D721Med (cell line): Measurements from ENCODE around the gene SLC36A3.

Experiments used
- DNase-seq: peaks from one replicate; pipeline ENCODE4 v3.0.0; 2011; ENCODE audit warnings: low spot score; ENCODE audit not compliant: insufficient read length
- FAIRE-seq: peaks from 2 replicates; lab custom pipeline; 2011; peaks lifted over from hg19 to GRCh38; lab: Jason Lieb, UNC
- TF ChIP-seq, protein P1 (sequence below): IDR thresholded peaks from 2 replicates; pipeline ENCODE4 v1.5.1; 2012; ENCODE audit warnings: mild to moderate bottlenecking, control low read depth; ENCODE audit not compliant: insufficient read depth; ENCODE audit errors: missing control alignments

SLC36A3 gene

DNA sequence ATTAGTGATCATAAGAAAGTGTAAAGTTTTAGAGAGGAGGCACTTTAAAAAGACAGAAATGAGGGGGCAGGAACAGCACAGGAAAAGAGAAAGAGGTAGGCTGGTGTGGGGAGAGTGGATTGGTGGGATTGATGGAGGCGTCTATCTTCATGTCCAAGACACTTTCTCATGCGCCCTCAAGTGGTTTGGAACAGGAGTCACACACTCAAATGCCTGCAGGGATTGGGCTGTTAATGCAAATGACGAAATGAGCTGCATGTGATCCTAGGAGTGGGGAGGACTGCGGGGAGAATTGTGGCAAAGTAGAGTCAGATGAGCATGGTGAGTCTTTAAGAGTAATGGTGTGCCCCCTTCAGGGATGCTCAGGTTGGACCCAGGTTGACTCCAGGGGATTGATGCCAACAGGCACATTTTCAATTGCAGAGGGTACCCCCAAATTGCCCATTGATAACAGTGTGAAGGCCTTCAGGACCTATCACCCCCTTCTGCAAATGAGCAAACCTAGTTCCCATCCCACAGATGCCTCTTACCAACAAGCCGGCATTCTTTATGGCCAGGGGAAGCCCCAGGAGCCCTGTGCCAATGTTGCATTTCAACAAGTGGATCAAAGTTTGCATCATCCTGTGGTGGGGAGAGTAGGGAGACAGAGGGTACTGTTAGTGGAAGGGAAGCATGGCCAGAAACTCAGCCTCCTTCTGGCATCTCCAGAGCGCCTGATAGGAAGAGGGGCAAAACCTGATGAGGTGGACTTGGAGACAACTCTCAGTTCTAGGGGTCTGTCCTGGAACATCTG, 5.3 kb downstream of the SLC36A3 start:
- DNase-seq (no peak), FAIRE-seq (no peak)

DNA sequence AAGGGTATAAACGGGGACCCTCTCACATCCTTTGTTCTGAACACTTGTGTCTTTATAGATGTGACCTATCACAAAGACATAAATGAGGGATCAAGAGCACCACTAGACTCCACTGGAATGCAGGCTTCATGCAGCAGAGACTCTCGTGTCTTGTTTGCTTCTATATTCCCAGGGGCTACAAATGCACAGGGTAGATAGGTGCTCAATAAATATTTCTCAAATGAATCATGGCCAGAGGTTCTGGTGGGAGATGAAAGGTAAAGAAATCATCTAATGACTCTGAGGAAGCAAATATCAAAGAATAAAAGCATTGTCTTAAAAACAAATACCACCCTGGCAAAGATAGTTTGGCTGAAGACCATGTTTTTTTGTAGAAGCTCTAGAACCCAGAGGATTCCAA, 6.6 kb downstream of the SLC36A3 start:
- no peak for FAIRE-seq
- no peak for DNase-seq
- TF ChIP-seq, protein P1, sequence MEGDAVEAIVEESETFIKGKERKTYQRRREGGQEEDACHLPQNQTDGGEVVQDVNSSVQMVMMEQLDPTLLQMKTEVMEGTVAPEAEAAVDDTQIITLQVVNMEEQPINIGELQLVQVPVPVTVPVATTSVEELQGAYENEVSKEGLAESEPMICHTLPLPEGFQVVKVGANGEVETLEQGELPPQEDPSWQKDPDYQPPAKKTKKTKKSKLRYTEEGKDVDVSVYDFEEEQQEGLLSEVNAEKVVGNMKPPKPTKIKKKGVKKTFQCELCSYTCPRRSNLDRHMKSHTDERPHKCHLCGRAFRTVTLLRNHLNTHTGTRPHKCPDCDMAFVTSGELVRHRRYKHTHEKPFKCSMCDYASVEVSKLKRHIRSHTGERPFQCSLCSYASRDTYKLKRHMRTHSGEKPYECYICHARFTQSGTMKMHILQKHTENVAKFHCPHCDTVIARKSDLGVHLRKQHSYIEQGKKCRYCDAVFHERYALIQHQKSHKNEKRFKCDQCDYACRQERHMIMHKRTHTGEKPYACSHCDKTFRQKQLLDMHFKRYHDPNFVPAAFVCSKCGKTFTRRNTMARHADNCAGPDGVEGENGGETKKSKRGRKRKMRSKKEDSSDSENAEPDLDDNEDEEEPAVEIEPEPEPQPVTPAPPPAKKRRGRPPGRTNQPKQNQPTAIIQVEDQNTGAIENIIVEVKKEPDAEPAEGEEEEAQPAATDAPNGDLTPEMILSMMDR = no peak

More for the DNA sequence above, 5.3 kb downstream of the SLC36A3 start:
- TF ChIP-seq, protein P1 = peak; percentile 55

DNA sequence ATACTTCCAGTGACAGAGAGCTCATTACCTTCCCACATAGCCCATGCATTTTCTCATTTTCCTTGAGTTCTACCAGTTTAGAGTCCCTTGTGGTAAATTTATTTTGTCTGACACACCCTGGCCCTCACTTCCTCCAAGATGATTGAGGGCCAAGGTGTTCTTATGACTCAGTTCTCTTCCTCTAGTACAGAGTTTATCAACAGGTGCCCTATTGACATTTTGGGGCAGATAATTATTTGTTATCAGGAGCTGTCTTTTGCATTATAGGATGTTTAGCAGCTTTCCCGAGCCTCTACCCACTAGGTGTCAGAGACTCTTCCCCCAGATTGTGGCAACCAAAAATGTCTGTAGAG, 7.1 kb downstream of the SLC36A3 start:
- DNase-seq = no peak
- TF ChIP-seq, protein P1 = no peak
- no peak for FAIRE-seq

DNA sequence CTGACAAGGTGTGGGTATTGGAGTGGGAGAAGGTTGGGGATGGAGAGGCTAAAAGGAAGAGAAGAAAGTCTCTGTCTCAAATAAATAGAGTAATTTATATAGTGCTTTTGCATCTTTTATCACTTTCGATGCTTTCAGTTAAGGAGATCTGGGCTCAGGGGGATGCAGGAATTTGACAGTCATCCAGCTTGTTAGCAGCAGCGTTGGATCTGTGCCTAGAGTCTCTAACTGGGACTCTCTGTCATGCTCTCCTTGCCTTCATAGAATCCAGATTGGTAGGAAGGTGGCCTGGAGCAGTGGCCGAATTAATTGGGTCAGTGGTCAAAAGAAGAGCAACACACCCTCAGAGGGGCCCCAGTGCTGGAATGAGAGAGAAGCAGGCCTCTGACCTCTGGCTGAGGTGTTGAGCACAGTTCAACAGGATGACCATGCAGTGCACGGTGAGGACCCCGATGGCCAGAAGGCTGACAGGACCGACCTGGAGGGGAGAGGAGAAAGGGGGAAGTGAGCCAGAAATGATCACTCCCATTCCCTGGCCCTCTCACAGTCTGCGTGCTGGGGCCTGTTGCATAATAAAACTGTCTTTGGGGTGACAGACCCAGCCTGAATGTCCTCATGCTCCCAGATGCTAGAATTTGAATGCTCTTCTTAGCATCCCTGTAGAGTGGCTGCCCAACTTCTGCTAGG, 7.6 kb downstream of the SLC36A3 start:
- FAIRE-seq = no peak
- no peak for DNase-seq
- TF ChIP-seq, protein P1 = no peak

DNA sequence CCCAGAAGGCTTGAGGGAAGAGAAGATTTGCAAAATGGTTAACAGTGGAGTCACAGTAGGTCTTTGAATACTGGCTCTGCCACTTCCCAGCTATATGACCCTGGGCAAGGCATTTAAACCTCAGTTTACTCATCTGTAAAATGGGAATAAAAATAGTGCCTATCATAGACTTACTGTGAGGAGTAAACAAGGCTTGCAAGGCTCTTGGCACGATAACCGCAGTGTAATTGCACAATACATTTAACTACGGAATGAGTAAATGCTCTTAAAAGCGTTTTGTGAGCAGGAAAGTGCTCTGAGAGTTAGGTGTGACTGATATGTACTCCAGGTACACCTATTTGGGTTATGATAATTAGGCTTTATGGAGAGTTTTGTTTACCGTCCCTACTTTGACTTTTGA, 8.4 kb downstream of the SLC36A3 start:
- FAIRE-seq (no peak), DNase-seq (no peak)
- TF ChIP-seq, protein P1 = no peak

DNA sequence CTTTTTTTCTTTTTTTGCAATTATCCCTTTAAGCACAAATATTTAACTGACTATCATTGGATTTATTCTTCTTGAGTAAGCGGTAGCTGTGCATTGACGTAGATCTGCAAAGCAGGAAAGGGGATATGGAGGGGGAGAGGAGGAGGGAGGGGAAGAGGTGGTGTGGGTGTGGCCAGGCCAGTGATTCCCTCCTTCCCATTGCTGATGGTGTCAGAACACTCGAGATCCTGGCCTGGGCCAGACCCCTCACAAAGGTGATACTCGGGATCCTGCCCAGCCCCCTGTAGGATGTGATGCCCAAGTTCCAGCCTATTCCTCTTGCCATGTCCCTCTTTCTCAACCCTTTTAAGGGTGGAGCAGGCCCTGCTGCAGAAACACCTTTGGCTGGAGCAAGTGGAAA, 9.9 kb downstream of the SLC36A3 start:
- TF ChIP-seq, protein P1 = no peak
- DNase-seq = no peak
- no peak for FAIRE-seq

DNA sequence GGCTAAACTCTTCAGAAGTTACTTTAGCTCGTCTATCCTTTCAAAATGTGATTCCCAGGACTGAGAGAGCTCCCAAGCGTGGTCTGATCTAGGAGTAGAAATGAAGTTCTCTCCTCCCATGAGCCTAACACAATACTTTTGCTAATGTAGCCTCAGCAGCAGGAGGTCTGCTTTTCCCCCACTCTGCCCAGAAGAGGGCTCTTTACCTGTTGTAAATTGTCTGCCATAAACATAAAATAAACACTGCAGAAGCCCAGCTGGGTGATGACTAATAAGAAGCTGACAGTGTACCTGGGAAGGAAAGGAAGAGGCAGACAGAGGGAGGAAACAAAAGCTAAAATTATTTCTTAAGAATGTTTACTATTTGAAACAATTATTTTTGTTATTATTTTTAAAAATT, 15.4 kb downstream of the SLC36A3 start:
- DNase-seq = no peak
- TF ChIP-seq, protein P1 = no peak
- no peak for FAIRE-seq
